Stimulated activated CD4-positive, alpha-beta T cell treated with anti-CD3 and anti-CD28 coated beads, Interleukin-1b, Interleukin-23, amount 100 ng/mL, for 24 hours (primary cell): ENCODE measurements around the gene CYP1A1.

Experiments
- DNase-seq, 4 experiments: peaks; one replicate each; pipeline ENCODE4 v3.0.0-alpha.2; 2020; ENCODE audit warnings: low read depth in 4 of 4, low spot score in 1 of 4

Gene CYP1A1

GRCh38 chr15:74695597-74696397, 29.5 kb downstream of the CYP1A1 start, which contains the start of gene EDC3:
EDC3 (minus strand) TSS chr15:74696024; CDS start chr15:74675124, 20,900 bp downstream.
- DNase-seq, result peak; percentile 75 to 86 (median 82)

DNA sequence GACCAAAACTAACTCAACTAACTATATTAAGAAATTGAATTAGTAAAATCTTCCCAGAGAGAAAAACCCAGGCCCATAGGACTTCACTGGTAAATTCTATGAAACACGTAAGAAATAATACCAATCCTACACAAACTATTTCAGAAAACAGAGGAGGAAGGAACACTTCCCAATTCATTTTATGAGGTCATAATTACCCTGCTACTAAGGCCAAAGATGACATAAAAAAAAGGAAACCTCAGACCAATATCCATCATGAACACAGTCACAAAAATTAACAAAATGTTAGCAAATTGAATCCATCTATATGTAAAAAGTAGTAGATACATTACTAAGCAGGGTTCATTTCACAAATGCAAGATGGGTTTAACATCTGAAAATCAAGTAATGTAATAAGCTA, 33.0 kb downstream of the CYP1A1 start:
- DNase-seq, result no peak

GRCh38 chr15:74683758-74684157, 41.6 kb downstream of the CYP1A1 start:
- no peak for DNase-seq

- no peak for DNase-seq
These were observed 42.4 kb downstream of the CYP1A1 start for GRCh38 chr15:74682954-74683353.

GRCh38 chr15:74680456-74680855, 44.9 kb downstream of the CYP1A1 start:
- DNase-seq, result no peak

GRCh38 chr15:74676801-74677200, 48.5 kb downstream of the CYP1A1 start:
- DNase-seq, result no peak

GRCh38 chr15:74674161-74674560, 51.2 kb downstream of the CYP1A1 start:
- no peak for DNase-seq

- DNase-seq, result no peak
These were observed 55.7 kb downstream of the CYP1A1 start for GRCh38 chr15:74669627-74670026.
